ENCODE measurements around the gene TMEM120B.
A peak's percentile ranks its signal among the peaks of the same experiment; 100 is the strongest.

The TMEM120B gene

DNA sequence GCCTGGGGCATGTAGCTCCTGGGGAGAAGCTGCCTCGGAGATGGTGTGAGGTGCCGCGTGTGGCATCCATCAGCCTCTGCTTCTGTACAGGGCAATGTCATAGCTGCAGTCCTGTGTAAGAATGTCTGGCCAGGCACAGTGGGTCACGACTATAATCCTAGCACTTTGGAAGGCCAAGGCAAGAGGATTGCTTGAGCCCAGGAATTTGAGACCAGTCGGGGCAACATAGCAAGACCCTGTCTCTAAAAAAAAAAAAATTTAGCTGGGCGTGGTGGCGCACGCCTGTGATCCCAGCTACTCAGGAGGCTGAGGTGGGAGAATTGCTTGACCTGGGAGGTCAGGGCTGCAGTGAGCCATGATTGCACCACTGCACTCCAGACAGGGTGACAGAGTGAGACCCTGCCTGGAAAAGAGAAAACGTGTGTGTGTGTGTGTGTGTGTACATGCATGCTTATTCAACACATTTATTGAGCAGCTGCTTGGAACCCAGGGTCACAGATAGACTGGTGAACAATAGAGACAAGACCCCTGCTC, 56.8 kb downstream of the TMEM120B start:
- H3K4me3 Mint-ChIP-seq: no peak overlapping the region
- no peak for DNase-seq
- H3K36me3 Mint-ChIP-seq (ENCODE audit: low read depth): peaks cover 26% of the 10 kb centered on the region
- H3K4me1 Mint-ChIP-seq (ENCODE audit: low read depth): peaks cover 10% of the 10 kb centered on the region
- no peaks in the 10 kb centered on the region for H3K9me3 Mint-ChIP-seq
- no peaks in the 10 kb centered on the region for H3K27me3 Mint-ChIP-seq
- no peak overlapping the region for H3K27ac Mint-ChIP-seq

DNA sequence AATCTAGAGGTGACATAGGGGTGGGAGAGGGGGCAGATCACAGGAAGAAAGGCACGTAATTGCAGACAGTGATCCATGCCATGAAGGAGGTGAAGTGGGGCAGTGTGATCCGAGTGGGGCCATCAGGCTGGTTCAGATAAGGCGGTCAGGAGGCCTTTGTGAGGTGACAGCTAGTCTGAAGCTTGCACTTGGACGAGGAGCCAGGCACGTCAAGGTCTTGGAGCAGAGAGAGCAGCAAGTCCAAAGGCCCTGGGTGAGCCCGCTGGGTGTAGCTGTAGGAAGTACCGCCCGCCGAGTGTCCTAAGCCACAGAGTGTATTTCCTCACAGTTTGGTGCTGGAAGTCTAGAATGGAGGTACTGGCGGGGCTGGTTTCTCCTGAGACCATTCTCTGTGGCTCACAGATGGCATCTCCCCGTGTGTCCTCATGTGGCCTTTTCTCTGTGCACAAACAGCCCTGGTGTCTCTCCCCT, 57.3 kb downstream of the TMEM120B start:
- H3K36me3 Mint-ChIP-seq (ENCODE audit: low read depth): peaks cover 26% of the 10 kb centered on the region
- DNase-seq: no peak
- H3K4me3 Mint-ChIP-seq: no peak overlapping the region
- no peaks in the 10 kb centered on the region for H3K27me3 Mint-ChIP-seq
- peaks cover 10% of the 10 kb centered on the region for H3K4me1 Mint-ChIP-seq (ENCODE audit: low read depth)
- peak overlapping the region; percentile 7 for H3K27ac Mint-ChIP-seq
- H3K9me3 Mint-ChIP-seq: no peaks in the 10 kb centered on the region

DNA sequence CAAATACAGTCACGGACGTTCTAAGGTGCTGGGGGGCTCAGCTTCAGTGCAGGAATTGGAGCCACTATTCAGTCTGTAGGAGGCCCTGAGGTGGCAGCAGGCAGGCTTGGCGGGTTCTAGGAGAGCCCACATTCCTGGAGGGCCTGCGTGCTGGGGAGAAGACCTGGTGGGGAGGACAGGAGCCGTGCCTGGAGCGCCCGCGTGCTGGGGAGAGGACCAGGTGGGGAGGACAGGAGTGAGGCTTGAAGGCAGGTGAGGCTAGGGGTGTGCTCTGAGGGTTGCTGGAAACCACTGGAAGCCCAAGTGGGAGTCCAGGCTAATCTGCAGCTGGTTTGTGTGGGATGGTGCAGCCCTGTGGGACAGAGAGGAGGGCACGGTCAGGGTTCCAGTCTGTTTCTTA, 57.8 kb downstream of the TMEM120B start:
- peaks cover 24% of the 10 kb centered on the region for H3K36me3 Mint-ChIP-seq (ENCODE audit: low read depth)
- DNase-seq: no peak
- no peak overlapping the region for H3K4me3 Mint-ChIP-seq
- H3K4me1 Mint-ChIP-seq (ENCODE audit: low read depth): peaks cover 10% of the 10 kb centered on the region
- no peaks in the 10 kb centered on the region for H3K9me3 Mint-ChIP-seq
- no peaks in the 10 kb centered on the region for H3K27me3 Mint-ChIP-seq
- peak overlapping the region; percentile 7 for H3K27ac Mint-ChIP-seq

DNA sequence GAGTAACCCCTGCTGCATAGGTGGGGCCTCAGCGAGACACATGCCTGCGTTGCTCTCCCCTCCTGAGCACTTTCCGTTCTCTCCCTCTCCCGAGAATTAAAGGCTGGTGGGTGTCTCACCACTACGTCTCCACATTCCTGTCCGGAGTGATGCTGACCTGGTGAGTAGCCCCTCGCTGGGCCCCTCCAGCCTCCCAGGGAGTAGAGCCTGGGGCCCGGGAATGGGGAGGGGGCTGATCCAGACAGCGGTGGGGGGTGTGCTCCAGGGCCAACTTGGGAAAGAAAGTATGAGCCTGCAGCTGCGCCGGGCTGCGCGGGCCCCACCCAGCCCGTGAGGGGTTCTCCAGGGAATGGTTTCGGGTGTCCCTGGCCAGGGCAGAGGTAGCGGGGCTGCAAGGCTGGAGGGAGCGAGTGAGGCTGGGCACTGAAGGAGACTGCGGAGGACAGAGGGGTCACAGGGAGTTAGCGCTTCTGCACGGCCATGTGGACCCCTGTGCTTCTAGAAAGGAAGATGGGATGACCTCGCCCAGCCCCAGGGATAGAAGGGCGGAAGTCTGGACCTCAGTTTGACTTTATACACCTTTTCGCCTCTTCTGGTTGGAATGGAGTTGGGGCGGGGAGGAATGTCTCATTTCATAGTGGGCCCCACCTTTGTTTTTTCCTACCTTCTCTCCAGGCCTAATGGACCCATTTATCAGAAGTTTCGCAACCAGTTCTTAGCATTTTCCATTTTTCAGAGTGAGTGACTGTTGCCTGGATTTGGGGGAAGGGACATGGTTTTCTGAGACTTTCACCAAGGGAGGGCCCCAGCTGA, 58.5 kb downstream of the TMEM120B start:
- Mint-ChIP-seq H3K36me3 (ENCODE audit: low read depth) (peaks cover 21% of the 10 kb centered on the region), H3K9me3 (no peaks in the 10 kb centered on the region), H3K27ac (no peak overlapping the region), H3K4me3 (no peak overlapping the region), H3K4me1 (ENCODE audit: low read depth) (peaks cover 10% of the 10 kb centered on the region), H3K27me3 (no peaks in the 10 kb centered on the region)
- DNase-seq: no peak

DNA sequence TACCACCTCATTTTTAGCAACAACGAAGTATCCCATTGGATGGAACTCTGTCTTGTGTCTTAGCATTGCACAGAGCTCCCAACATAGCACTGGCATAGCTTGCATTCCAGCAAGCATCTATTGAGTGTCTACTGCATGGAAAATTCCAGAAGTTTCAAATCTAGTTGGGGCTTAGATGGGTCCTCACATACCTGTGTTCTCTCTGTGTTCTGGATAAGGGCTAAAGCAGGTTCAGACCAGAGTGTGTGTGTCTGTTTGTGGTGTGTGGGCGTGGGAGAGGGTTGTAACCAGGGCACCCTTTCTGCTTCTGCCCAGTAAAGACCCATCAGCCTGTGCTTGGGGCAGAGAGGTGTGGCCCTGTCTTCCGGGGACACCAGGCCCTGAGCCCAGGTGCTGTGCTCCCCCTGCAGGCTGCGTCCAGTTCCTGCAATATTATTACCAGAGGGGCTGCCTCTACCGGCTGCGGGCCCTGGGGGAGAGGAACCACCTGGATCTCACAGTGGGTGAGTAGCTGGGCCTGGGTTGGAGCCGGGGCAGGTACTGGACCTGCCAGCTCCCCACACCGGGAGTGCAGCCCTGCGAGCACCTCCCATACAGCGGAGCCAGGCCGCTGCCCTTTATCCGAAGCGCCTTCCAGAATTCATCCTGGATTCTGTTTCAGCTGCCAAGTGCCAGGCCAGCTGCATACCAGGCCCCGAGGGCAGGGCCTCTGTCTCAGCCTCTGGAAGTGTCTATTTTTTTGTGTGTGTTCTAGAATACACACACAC, 60.6 kb downstream of the TMEM120B start:
- peak; percentile 84 for DNase-seq
- Mint-ChIP-seq H3K27ac (peak overlapping the region; percentile 81), H3K27me3 (no peaks in the 10 kb centered on the region), H3K9me3 (no peaks in the 10 kb centered on the region), H3K4me3 (no peak overlapping the region), H3K4me1 (ENCODE audit: low read depth) (peaks cover 14% of the 10 kb centered on the region), H3K36me3 (ENCODE audit: low read depth) (peaks cover 24% of the 10 kb centered on the region)

DNA sequence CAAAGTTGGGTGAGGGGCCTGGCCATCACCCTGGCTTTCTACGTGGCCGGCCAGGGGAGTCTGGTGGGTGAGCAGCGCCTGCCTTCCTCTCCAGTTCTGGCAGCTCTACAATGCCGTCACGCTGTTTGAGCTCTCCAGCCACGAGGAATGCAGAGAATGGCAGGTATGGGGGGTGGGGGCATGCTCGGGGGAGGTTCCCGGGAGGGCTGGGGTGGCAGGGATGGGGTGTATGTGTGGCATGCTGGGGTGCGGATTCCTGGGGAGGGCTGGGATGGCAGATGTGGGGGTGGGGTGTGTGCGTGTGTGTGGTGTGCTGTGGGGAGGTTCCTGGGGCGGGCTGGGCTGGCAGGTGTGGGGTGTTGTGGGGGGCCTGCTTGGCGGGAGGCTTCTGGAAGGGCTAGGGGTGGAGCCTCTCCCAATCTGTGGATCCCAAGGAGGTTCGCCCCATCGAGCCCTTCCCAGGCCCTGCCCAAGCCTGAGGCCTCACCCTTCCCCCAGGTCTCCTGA, 62.5 kb downstream of the TMEM120B start:
- H3K4me3 Mint-ChIP-seq: no peak overlapping the region
- no peak overlapping the region for H3K27ac Mint-ChIP-seq
- H3K4me1 Mint-ChIP-seq (ENCODE audit: low read depth): peaks cover 18% of the 10 kb centered on the region
- no peak for DNase-seq
- H3K36me3 Mint-ChIP-seq (ENCODE audit: low read depth): peaks cover 42% of the 10 kb centered on the region
- H3K27me3 Mint-ChIP-seq: no peaks in the 10 kb centered on the region
- H3K9me3 Mint-ChIP-seq: no peaks in the 10 kb centered on the region

DNA sequence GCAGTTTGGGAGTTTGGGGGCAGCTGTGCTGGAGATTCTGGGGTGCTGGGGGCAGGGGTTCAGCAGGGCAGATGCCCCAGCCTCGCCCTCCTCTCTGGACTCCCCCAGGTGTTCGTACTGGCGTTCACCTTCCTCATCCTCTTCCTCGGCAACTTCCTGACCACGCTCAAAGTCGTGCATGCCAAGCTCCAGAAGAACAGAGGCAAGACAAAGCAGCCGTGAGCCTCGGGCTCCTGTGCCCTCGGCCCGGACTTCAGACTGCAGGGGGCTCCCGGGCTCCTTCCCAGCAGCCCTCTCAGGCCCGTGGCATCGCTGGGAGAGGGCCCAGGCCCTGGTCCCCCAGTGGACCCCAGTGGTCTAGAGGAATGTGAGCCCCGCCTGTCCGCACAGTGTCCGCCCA, 62.9 kb downstream of the TMEM120B start:
- no peak for DNase-seq
- H3K27ac Mint-ChIP-seq: no peak overlapping the region

DNA sequence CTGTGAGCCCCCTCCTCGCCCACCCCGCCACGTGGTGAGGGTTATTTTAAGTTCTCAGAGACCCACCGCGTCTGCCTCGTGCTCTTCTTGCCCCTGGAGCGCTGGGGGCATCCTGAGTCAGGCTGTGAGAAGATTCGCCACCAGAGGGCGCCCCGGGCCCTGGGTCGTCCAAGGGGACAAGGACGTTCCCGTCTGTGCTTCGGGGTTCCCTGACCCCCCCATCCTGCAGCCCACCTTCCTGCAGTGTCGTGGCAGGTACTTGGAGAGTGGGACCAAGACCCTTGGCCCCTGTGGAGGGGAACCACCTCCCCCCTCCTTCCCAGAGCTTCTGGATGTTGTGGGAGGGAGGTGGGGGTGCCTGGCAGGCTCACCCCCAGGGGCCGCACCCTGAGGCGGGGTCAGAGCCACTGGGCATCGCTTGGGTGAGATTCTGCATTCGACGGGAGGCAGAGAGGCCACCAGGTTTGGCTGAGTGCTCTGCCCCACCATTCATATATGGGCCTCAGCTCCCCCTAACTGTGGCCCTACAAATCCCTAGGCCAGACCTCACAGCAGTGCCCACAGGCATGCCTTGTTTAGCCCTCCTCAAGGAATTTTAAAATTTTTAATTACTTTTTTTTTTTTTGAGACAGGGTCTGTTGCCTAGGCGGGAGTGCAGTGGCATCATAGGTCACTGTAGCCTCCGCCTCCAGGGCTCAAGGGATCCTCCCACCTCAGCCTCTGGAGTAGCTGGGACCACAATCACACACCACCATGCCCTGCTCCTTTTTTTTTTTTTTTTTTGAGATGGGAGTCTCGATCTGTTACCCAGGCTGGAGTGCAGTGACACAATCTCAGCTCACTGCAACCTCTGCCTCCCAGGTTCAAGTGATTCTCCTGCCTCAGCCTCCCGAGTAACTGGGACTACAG, 63.9 kb downstream of the TMEM120B start:
- Mint-ChIP-seq H3K4me3 (no peak overlapping the region), H3K36me3 (ENCODE audit: low read depth) (peaks cover 57% of the 10 kb centered on the region), H3K4me1 (ENCODE audit: low read depth) (peaks cover 31% of the 10 kb centered on the region), H3K9me3 (no peaks in the 10 kb centered on the region), H3K27me3 (no peaks in the 10 kb centered on the region), H3K27ac (peak overlapping the region; percentile 75)
- peak; percentile 95 for DNase-seq

More for the DNA sequence above, 62.9 kb downstream of the TMEM120B start:
- peaks cover 47% of the 10 kb centered on the region for H3K36me3 Mint-ChIP-seq (ENCODE audit: low read depth)
- no peaks in the 10 kb centered on the region for H3K27me3 Mint-ChIP-seq
- peaks cover 21% of the 10 kb centered on the region for H3K4me1 Mint-ChIP-seq (ENCODE audit: low read depth)
- no peak overlapping the region for H3K4me3 Mint-ChIP-seq
- no peaks in the 10 kb centered on the region for H3K9me3 Mint-ChIP-seq

DNA sequence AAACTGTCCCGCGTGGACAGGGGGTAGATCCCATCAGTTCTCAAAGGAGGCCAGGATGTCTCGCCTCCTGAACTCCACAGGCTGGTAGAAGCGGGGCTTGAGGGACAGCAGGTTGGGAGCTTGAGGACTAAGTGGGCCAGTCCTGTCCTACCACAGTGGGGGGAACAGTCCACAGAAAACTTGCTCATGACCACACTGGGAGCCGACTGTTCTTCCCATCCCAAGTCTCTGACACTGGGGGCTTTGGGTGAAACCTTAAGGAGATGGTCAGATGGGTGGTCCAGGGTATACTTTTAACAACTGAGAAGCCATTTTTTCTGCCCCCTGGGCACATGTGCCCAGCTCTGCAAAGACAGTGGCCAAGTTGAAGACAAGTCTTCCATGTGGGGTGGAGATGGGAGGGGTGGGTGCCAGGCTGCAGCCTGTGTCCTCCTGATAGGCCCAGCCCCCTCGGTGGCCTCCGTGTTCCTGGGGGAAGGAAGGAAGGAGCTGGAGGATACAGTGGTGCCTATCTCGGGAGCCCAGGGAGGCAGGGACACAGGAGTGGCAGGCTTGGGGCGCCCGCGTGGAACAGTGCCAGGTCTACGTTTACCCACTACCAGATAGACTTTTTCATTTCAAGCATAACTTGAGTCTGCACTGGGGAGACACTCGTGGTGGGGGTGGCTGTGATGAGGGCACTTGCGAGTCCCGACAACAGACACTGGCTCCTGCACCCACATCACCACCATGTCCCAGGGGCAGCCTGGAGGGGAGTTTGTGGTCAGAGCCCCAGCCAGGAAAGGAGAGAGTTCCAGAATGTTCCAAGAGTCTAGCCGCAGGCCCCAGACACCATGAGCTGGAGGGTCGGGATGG, 66.2 kb downstream of the TMEM120B start:
- H3K4me3 Mint-ChIP-seq: no peak overlapping the region
- H3K36me3 Mint-ChIP-seq (ENCODE audit: low read depth): peaks cover 70% of the 10 kb centered on the region
- no peaks in the 10 kb centered on the region for H3K27me3 Mint-ChIP-seq
- DNase-seq: no peak
- H3K4me1 Mint-ChIP-seq (ENCODE audit: low read depth): peaks cover 42% of the 10 kb centered on the region
- no peaks in the 10 kb centered on the region for H3K9me3 Mint-ChIP-seq
- H3K27ac Mint-ChIP-seq: peak overlapping the region; percentile 99

DNA sequence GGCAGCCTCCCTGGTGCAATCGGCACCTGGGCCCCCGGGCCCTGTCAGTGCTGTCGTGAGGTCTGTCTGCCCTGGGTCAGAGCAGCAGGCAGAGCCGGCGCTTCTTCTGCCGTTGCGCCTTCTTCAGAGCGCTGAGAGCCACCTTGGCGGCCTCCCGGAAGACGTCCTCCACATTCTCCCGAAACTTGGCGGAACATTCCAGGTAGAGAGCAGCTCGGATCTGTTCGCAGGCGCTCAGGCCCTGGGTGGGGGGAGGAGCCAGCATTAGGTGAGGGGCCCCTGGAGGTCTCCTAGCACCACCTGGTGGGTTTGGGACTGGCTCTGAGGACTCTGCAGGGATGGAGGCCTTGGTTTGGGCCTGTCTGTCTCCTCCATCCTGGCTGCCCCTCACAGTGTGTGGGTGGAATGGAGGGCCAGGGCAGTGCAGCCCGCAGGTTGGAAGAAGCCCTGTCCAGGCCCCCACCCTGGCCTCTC, 66.9 kb downstream of the TMEM120B start:
- Mint-ChIP-seq H3K4me3 (no peak overlapping the region), H3K9me3 (no peaks in the 10 kb centered on the region), H3K36me3 (ENCODE audit: low read depth) (peaks cover 72% of the 10 kb centered on the region), H3K27ac (peak overlapping the region; percentile 99), H3K4me1 (ENCODE audit: low read depth) (peaks cover 49% of the 10 kb centered on the region), H3K27me3 (no peaks in the 10 kb centered on the region)
- no peak for DNase-seq

DNA sequence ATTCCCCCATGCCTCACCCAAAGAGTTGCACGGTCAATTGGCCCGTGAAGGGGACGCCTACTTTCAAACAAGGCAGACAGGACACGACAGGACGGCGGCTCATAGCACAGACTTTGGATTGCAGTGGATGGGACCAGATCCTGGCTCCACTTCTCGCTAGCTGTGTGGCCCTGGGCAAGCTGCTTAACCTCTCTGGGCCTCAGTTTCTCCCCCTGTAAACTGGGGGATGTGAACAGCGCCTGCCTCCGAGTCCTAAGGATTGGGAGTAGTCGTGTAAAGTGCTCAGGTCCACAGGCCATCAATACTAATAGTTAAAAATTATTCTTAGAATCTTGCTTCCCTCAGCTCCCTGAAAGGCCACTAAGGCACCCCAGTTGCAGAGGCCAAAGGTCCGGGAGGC, 67.9 kb downstream of the TMEM120B start:
- peaks cover 77% of the 10 kb centered on the region for H3K36me3 Mint-ChIP-seq (ENCODE audit: low read depth)
- H3K27me3 Mint-ChIP-seq: no peaks in the 10 kb centered on the region
- no peak for DNase-seq
- peak overlapping the region; percentile 10 for H3K4me3 Mint-ChIP-seq
- no peaks in the 10 kb centered on the region for H3K9me3 Mint-ChIP-seq
- peaks cover 58% of the 10 kb centered on the region for H3K4me1 Mint-ChIP-seq (ENCODE audit: low read depth)
- H3K27ac Mint-ChIP-seq: peak overlapping the region; percentile 99

DNA sequence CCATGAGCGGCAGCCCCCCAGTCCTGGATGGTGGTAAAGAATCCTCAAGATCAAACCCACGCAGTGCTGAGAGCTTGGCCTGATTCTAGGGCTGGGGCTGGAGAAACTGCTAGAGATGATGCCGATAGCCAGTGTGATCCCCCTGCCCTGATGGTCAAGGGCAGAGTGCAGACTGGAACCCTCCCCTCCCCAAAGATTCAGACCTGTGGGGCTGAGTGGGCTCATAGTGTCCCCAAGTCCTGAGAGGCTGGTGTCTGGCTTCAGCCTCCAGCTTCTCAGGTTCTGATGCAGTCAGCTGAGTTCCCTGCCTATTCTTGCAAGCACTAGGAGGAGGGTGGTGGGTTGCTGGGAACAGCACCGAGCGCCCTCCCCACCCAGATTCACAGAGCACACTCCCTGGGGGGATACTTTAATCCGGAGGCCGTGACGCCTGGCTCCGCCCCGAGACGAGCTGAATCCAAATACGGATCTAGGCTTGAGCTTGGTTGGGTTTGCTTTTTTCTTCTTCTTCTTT, 69.0 kb downstream of the TMEM120B start:
- Mint-ChIP-seq H3K9me3 (no peaks in the 10 kb centered on the region), H3K27me3 (no peaks in the 10 kb centered on the region), H3K4me3 (peak overlapping the region; percentile 76), H3K27ac (peak overlapping the region; percentile 99), H3K36me3 (ENCODE audit: low read depth) (peaks cover 84% of the 10 kb centered on the region), H3K4me1 (ENCODE audit: low read depth) (peaks cover 61% of the 10 kb centered on the region)
- DNase-seq: peak; percentile 48
